ENCODE results near the gene PIM2. TPM values are rescaled to one million over a fixed set of nuclear protein-coding genes. Genes with fewer than 3 reads are reported as not detected.

PIM2 gene
- total and polyA plus RNA-seq, 2 of the 13 experiments (the other 11 are each of a cell fraction or from before 2014, with no cell fraction given) = 14.4 to 15.8 TPM

DNA sequence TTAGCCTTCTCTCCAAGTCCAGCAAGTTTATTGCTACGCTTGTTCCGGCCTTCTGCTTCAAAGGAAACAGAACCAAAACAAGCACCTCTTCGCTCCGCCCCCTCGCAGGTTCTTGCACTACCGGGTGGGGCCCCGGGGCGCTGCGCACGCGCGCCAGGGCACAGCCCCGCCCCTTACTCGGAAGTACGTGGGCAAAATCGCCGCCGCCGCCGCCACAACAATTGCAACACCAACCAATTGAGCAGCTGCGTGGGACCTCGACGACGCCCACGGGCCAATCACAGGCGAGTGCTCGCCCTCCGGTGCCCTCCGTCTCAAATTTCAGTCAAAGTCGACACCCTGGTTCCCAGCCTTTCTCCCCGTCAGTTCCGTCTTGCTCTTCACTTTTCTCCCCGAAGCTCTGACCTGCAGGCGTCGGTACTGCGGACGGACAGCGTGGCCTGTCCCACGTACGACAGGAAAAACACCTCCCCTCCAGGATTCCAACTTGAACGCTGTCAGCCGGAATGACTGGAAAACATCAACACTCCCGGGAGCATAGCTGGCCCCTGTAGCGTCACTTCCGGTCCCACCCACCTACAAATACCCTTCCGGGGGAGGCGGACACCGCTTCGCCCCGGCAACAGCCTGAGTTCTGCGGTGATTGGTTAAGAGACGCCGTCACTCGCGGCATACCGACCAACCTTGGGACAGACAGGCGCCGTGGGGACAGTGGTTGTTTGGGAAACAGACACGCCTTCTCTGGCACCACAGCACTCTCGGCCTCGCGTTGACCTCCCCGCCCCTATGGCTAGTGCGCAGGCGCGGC, 39.2 kb upstream of the PIM2 start (continued):
- TF ChIP-seq NFYB (CRISPR knock-in tag; IDR thresholded peaks at IDR 0.05) = peak; percentile 89
- no peak for TF ChIP-seq NFATC3 (CRISPR knock-in tag; IDR thresholded peaks at IDR 0.05)
- TF ChIP-seq RXRA (CRISPR knock-in tag; IDR thresholded peaks at IDR 0.05) = peak; percentile 33; the same call in 1 of the 2 replicates
- no peak for TF ChIP-seq SMAD3 (CRISPR knock-in tag; IDR thresholded peaks at IDR 0.05)
- TF ChIP-seq ETV5 (CRISPR knock-in tag; IDR thresholded peaks at IDR 0.05; ENCODE audit: borderline replicate concordance) = 0 out of 2 replicates have a peak, but pooled peaks have one; percentile 22
- TF ChIP-seq POLR2AphosphoS5 (IDR thresholded peaks at IDR 0.05; ENCODE audit: low read depth, low read length) = peak; percentile 40; the same call in 1 of the 2 replicates
- TF ChIP-seq ETV6 (CRISPR knock-in tag; conservative IDR thresholded peaks at IDR 0.05) = no peak
- no peak for TF ChIP-seq AHR (CRISPR knock-in tag; IDR thresholded peaks at IDR 0.05)
- TF ChIP-seq KAT8 (CRISPR knock-in tag; IDR thresholded peaks at IDR 0.05) = peak; percentile 73; the same call in 1 of the 2 replicates
- TF ChIP-seq KDM3A (CRISPR knock-in tag; IDR thresholded peaks at IDR 0.05; ENCODE audit: low read depth) = no peak
- TF ChIP-seq ZNF770 (CRISPR knock-in tag; IDR thresholded peaks at IDR 0.05) = no peak
- no peak for TF ChIP-seq NKX3-1 (CRISPR knock-in tag; IDR thresholded peaks at IDR 0.05)
- no peak for TF ChIP-seq NBN (conservative IDR thresholded peaks at IDR 0.05)
- no peak for TF ChIP-seq MYNN (CRISPR knock-in tag; IDR thresholded peaks at IDR 0.05; ENCODE audit: low read depth)
- TF ChIP-seq BRF2 (CRISPR knock-in tag; IDR thresholded peaks at IDR 0.05) = no peak
- no peak for TF ChIP-seq JARID2 (CRISPR knock-in tag; IDR thresholded peaks at IDR 0.05; ENCODE audit: insufficient replicate concordance)
- no peak for TF ChIP-seq ZNF772 (CRISPR knock-in tag; IDR thresholded peaks at IDR 0.05)
- TF ChIP-seq RFX5 (IDR thresholded peaks at IDR 0.05; ENCODE audit: low read depth, low read length) = peak; percentile 94
- no peak for TF ChIP-seq CHCHD3 (CRISPR knock-in tag; IDR thresholded peaks at IDR 0.05)
- no peak; the same call in 1 of the 2 replicates for TF ChIP-seq ZFP91 (CRISPR knock-in tag; IDR thresholded peaks at IDR 0.05; ENCODE audit: borderline replicate concordance)
- no peak for TF ChIP-seq ZNF563 (CRISPR knock-in tag; IDR thresholded peaks at IDR 0.05)
- TF ChIP-seq MTA3 (CRISPR knock-in tag; IDR thresholded peaks at IDR 0.05) = no peak
- TF ChIP-seq, protein P1, sequence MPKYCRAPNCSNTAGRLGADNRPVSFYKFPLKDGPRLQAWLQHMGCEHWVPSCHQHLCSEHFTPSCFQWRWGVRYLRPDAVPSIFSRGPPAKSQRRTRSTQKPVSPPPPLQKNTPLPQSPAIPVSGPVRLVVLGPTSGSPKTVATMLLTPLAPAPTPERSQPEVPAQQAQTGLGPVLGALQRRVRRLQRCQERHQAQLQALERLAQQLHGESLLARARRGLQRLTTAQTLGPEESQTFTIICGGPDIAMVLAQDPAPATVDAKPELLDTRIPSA (CRISPR knock-in tag; IDR thresholded peaks at IDR 0.05; ENCODE audit: borderline replicate concordance) = no peak

Data from HepG2 (cell line).